Measurements from ENCODE around the gene PRKAR1B.
"Not testable (repeated sequence)": the region's sequence is repeated elsewhere in the genome, so short reads cannot be mapped to it uniquely, and the experiment has no call there.

Gene PRKAR1B

GRCh38 chr7:666454-667292, 60.4 kb downstream of the PRKAR1B start:
- DNase-seq: no peak

- no peak for DNase-seq
These were observed 61.2 kb downstream of the PRKAR1B start for GRCh38 chr7:665736-666453.

GRCh38 chr7:664997-665735, 61.9 kb downstream of the PRKAR1B start:
- no peak for DNase-seq

- no peak for DNase-seq
These were observed 62.7 kb downstream of the PRKAR1B start for GRCh38 chr7:664402-664775.

GRCh38 chr7:662576-662975, 64.5 kb downstream of the PRKAR1B start:
- no peak for DNase-seq

- no peak for DNase-seq
These were observed 67.1 kb downstream of the PRKAR1B start for GRCh38 chr7:659996-660395.

GRCh38 chr7:659306-659847, 67.7 kb downstream of the PRKAR1B start:
- no peak for DNase-seq

- no peak for DNase-seq
These were observed 69.4 kb downstream of the PRKAR1B start for GRCh38 chr7:657565-658119.

- DNase-seq: not testable (repeated sequence)
These were observed 70.1 kb downstream of the PRKAR1B start for GRCh38 chr7:657010-657409.

GRCh38 chr7:655758-656157, 71.3 kb downstream of the PRKAR1B start:
- DNase-seq: no peak

GRCh38 chr7:653829-654764, 73.0 kb downstream of the PRKAR1B start:
- no peak for DNase-seq

GRCh38 chr7:652881-653280, 74.2 kb downstream of the PRKAR1B start:
- no peak for DNase-seq

GRCh38 chr7:652167-652566, 74.9 kb downstream of the PRKAR1B start:
- DNase-seq: not testable (repeated sequence)

- DNase-seq: no peak
These were observed 75.9 kb downstream of the PRKAR1B start for GRCh38 chr7:651032-651728.

GRCh38 chr7:650339-651031, 76.6 kb downstream of the PRKAR1B start:
- DNase-seq: no peak

- no peak for DNase-seq
These were observed 80.1 kb downstream of the PRKAR1B start for GRCh38 chr7:646951-647350.

GRCh38 chr7:646487-646886, 80.6 kb downstream of the PRKAR1B start:
- DNase-seq: no peak

- DNase-seq: no peak
These were observed 81.5 kb downstream of the PRKAR1B start for GRCh38 chr7:645606-646005.

GRCh38 chr7:644381-645305, 82.4 kb downstream of the PRKAR1B start:
- DNase-seq: no peak
